SK-N-SH (cell line): ENCODE results near the gene CHST3. TPM values are rescaled to one million over a fixed set of nuclear protein-coding genes. Genes with fewer than 3 reads are reported as not detected.

Source experiments
- CTCF ChIA-PET: fragments of 300-600, 350-600 bp; formaldehyde crosslinking; extraction: SDS; loops from one replicate; lab custom pipeline; 2021; lab: Yijun Ruan, JAX
- POLR2A ChIA-PET: fragments of 350-600 bp; sonication (Branson Sonifier 250); formaldehyde crosslinking; extraction: SDS; loops from one replicate; lab custom pipeline; 2020; ENCODE audit warnings: antibody characterized with exemption, inconsistent platforms; lab: Yijun Ruan, JAX
- DNase-seq: peaks from one replicate; pipeline ENCODE4 v3.0.0; 2012
- H2AFZ ChIP-seq: fragments of 200-600 bp; sonication (generic); 2 replicates; pipeline ENCODE4 v1.8.1; 2016; ENCODE audit warnings: antibody characterized with exemption, mild to moderate bottlenecking, low read depth
- H3F3A ChIP-seq: fragments of 200-600 bp; sonication (generic); replicated peaks from 2 replicates; pipeline ENCODE3; 2016; ENCODE audit warnings: antibody characterized with exemption, mild to moderate bottlenecking; ENCODE audit not compliant: insufficient read depth
- H3K27ac ChIP-seq, 2 experiments: fragments of 200-500 bp in 1 of 2; fragments of 200-600 bp in 1 of 2; sonication (Bioruptor generic) in 1 of 2; sonication (generic), shearing (Covaris generic) in 1 of 2; 2 replicates each; pipeline versions ENCODE4 v1.5.1 to v1.6.1; 2014 to 2016; ENCODE audit warnings: low read depth in 2 of 2, inconsistent platforms in 1 of 2, low read length in 1 of 2, mild to moderate bottlenecking in 1 of 2, mixed read lengths in 1 of 2
- H3K27me3 ChIP-seq: fragments of 200-600 bp; sonication (generic), shearing (Covaris generic); 2 replicates; pipeline ENCODE4 v1.6.1; 2016; ENCODE audit warnings: mixed run types; ENCODE audit not compliant: insufficient read depth
- H3K36me3 ChIP-seq, 2 experiments: fragments of 200-500 bp in 1 of 2; fragments of 200-600 bp in 1 of 2; sonication (Bioruptor generic) in 1 of 2; sonication (generic) in 1 of 2; replicated peaks in 1 of 2; 2 replicates each; pipeline versions ENCODE3 to v1.5.1; 2014 to 2016; ENCODE audit warnings: low read length in 1 of 2, mild to moderate bottlenecking in 1 of 2; ENCODE audit not compliant: insufficient read depth in 2 of 2, control insufficient read depth in 1 of 2
- H3K4me1 ChIP-seq, 2 experiments: fragments of 200-500 bp in 1 of 2; fragments of 200-600 bp in 1 of 2; sonication (Bioruptor generic) in 1 of 2; sonication (generic), shearing (Covaris generic) in 1 of 2; 2 replicates each; pipeline versions ENCODE4 v1.5.1 to v1.6.1; 2014 to 2016; ENCODE audit warnings: low read depth in 1 of 2, low read length in 1 of 2, mixed run types in 1 of 2; ENCODE audit not compliant: insufficient read depth in 2 of 2, control insufficient read depth in 1 of 2
- H3K4me2 ChIP-seq: fragments of 200-600 bp; sonication (generic), shearing (Covaris generic); 2 replicates; pipeline ENCODE4 v1.6.1; 2017; ENCODE audit warnings: mixed run types
- H3K4me3 ChIP-seq, 2 experiments: fragments of 200-500 bp in 1 of 2; fragments of 200-600 bp in 1 of 2; sonication (Bioruptor generic) in 1 of 2; sonication (generic), shearing (Covaris generic) in 1 of 2; 2 replicates each; pipeline versions ENCODE4 v1.5.1 to v1.8.1; 2014 to 2016; ENCODE audit warnings: low read depth in 2 of 2, inconsistent platforms in 1 of 2, low read length in 1 of 2, mild to moderate bottlenecking in 1 of 2, mixed read lengths in 1 of 2, moderate library complexity in 1 of 2
- H3K79me2 ChIP-seq: fragments of 200-600 bp; sonication (generic); 2 replicates; pipeline ENCODE4 v1.8.1; 2017; ENCODE audit warnings: mild to moderate bottlenecking; ENCODE audit not compliant: insufficient read depth
- H3K9ac ChIP-seq: fragments of 200-600 bp; sonication (generic); 2 replicates; pipeline ENCODE4 v1.6.1; 2017; ENCODE audit warnings: mixed run types
- H3K9me2 ChIP-seq: fragments of 200-600 bp; sonication (generic); 2 replicates; pipeline ENCODE4 v1.6.1; 2017; ENCODE audit warnings: mixed run types
- H3K9me3 ChIP-seq: fragments of 200-600 bp; sonication (generic); 2 replicates; pipeline ENCODE4 v1.6.1; 2017; ENCODE audit warnings: mixed run types, mild to moderate bottlenecking, moderate library complexity
- H4K20me1 ChIP-seq: fragments of 200-600 bp; sonication (generic); 2 replicates; pipeline ENCODE4 v1.6.1; 2017; ENCODE audit warnings: mild to moderate bottlenecking, mixed run types; ENCODE audit not compliant: insufficient read depth
- ELF1 ChIP-seq: IDR thresholded peaks from 2 replicates; pipeline ENCODE4 v1.4.0; 2012
- FOSL2 ChIP-seq: IDR thresholded peaks from 2 replicates; pipeline ENCODE4 v1.4.0; 2012; ENCODE audit warnings: low read depth, mild to moderate bottlenecking, moderate library complexity, borderline replicate concordance
- FOXM1 ChIP-seq: IDR thresholded peaks from 2 replicates; pipeline ENCODE4 v1.4.0; 2012; ENCODE audit warnings: low read depth, mild to moderate bottlenecking
- JUND ChIP-seq: IDR thresholded peaks from 2 replicates; pipeline ENCODE4 v1.4.0; 2012
- MXI1 ChIP-seq: IDR thresholded peaks from 2 replicates; pipeline ENCODE4 v1.6.1; 2012; ENCODE audit warnings: mild to moderate bottlenecking, low read depth, low read length, improper control_type of control experiment
- PBX3 ChIP-seq: IDR thresholded peaks from 2 replicates; pipeline ENCODE4; 2012
- RAD21 ChIP-seq: IDR thresholded peaks from 2 replicates; pipeline ENCODE4 v1.6.1; 2012; ENCODE audit warnings: mild to moderate bottlenecking, low read length
- RCOR1 ChIP-seq: fragments of 150-350 bp; IDR thresholded peaks from 2 replicates; pipeline ENCODE4 v1.6.1; 2017; ENCODE audit warnings: antibody characterized with exemption, low read length
- SMC3 ChIP-seq: IDR thresholded peaks from 2 replicates; pipeline ENCODE4 v1.6.1; 2012; ENCODE audit warnings: low read depth, low read length, improper control_type of control experiment
- TAF1 ChIP-seq: IDR thresholded peaks from 2 replicates; pipeline ENCODE4 v1.6.1; 2012; ENCODE audit warnings: low read depth, mild to moderate bottlenecking, low read length, moderate library complexity, borderline replicate concordance
- TCF12 ChIP-seq: IDR thresholded peaks from 2 replicates; pipeline ENCODE4 v1.4.0; 2012
- TEAD4 ChIP-seq: IDR thresholded peaks from 2 replicates; pipeline ENCODE4 v1.4.0; 2012; ENCODE audit warnings: mild to moderate bottlenecking, borderline replicate concordance; ENCODE audit not compliant: insufficient read depth
- USF1 ChIP-seq: IDR thresholded peaks from 2 replicates; pipeline ENCODE4 v1.4.0; 2012; ENCODE audit warnings: low read depth, borderline replicate concordance
- ZBTB33 ChIP-seq: IDR thresholded peaks from 2 replicates; pipeline ENCODE4 v1.4.0; 2012; ENCODE audit warnings: low read depth, borderline replicate concordance
- WGBS: methylation state at CpG from one replicate; pipeline ENCODE4 v1.1.6; 2017; ENCODE audit warnings: low lambda C conversion rate; 5-methylcytosine and 5-hydroxymethylcytosine counted together
- polyA plus RNA-seq, 3 experiments: library from polyadenylated mRNA; depleted of rRNA; stranded (reverse); fragments of >200 nt; gene quantifications; 2 replicates each; pipeline ENCODE4 v1.2.3, GENCODE V29; 2012
- TF ChIP-seq, protein P1 (sequence below): fragments of 200-600 bp; sonication (generic); IDR thresholded peaks from 2 replicates; pipeline ENCODE4 v1.6.1; 2017; ENCODE audit warnings: antibody characterized with exemption, mild to moderate bottlenecking, moderate library complexity
- TF ChIP-seq, protein P2 (sequence below): IDR thresholded peaks from 2 replicates; pipeline ENCODE4 v1.4.0; 2012; ENCODE audit warnings: low read depth
- TF ChIP-seq, protein P3 (sequence below): IDR thresholded peaks from 2 replicates; pipeline ENCODE4 v1.6.1; 2012; ENCODE audit warnings: mild to moderate bottlenecking, low read depth, low read length, moderate library complexity
- TF ChIP-seq, protein P4 (sequence below): fragments of 150-350 bp; IDR thresholded peaks from 2 replicates; pipeline ENCODE4 v1.6.1; 2017; ENCODE audit warnings: antibody characterized with exemption, low read length, low read depth, borderline replicate concordance

Gene CHST3
- polyA plus RNA-seq, 1 of the 3 experiments (the other 2 are of a cell fraction), result 6.0 TPM

- no peak for TF ChIP-seq PBX3
These were observed 73.6 kb downstream of the CHST3 start (continued) for GRCh38 chr10:72037811-72038210.

DNA sequence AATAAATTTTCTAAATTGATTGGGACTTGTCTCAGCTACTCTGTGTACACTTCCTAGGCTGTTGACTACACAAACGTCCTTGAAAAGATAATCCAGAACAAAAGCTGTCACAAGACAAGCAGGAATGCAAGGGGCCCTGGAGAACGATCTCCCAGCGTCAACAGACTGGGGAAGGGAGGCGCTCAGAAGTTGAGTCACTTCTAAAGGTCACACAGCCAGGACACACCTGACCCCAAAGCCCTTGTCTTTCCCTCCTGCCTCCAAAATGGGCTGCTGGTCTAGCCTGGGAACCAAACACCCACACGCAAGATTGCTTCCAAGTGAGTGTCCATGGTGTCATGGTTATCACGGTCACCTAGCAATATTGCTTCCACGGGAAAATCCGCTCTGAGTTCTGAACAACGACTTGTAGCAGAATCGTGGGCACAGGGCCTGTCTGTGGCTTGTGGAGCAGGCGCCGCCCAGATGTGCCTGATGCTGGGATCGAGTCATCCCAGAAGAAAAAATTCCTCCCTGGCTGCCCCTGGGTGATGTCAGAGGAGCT is 74.3 kb downstream of the CHST3 start:
- CTCF ChIA-PET, result interaction anchor here (0.8 to 3.8 kb wide), 4 partner anchors 10 to 299 kb away, joined by 3 to 35 read pairs (median 12); no protein-coding TSS in a partner anchor
- Histone ChIP-seq H2AFZ (no peak overlapping the region), H3K9me3 (no peaks in the 10 kb centered on the region), H3K27ac (no peak overlapping the region), H4K20me1 (no peaks in the 10 kb centered on the region), H3K4me2 (no peak overlapping the region), H3K4me3 (no peak overlapping the region), H3K79me2 (no peaks in the 10 kb centered on the region), H3K9ac (no peak overlapping the region), H3K4me1 (no peaks in the 10 kb centered on the region), H3F3A (no peaks in the 10 kb centered on the region), H3K36me3 (no peaks in the 10 kb centered on the region), H3K27me3 (no peaks in the 10 kb centered on the region), H3K9me2 (no peaks in the 10 kb centered on the region)
- POLR2A ChIA-PET, result no interaction called here
- TF ChIP-seq FOSL2, result no peak
- TF ChIP-seq, protein P1, sequence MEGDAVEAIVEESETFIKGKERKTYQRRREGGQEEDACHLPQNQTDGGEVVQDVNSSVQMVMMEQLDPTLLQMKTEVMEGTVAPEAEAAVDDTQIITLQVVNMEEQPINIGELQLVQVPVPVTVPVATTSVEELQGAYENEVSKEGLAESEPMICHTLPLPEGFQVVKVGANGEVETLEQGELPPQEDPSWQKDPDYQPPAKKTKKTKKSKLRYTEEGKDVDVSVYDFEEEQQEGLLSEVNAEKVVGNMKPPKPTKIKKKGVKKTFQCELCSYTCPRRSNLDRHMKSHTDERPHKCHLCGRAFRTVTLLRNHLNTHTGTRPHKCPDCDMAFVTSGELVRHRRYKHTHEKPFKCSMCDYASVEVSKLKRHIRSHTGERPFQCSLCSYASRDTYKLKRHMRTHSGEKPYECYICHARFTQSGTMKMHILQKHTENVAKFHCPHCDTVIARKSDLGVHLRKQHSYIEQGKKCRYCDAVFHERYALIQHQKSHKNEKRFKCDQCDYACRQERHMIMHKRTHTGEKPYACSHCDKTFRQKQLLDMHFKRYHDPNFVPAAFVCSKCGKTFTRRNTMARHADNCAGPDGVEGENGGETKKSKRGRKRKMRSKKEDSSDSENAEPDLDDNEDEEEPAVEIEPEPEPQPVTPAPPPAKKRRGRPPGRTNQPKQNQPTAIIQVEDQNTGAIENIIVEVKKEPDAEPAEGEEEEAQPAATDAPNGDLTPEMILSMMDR, result no peak
- TF ChIP-seq, protein P2, sequence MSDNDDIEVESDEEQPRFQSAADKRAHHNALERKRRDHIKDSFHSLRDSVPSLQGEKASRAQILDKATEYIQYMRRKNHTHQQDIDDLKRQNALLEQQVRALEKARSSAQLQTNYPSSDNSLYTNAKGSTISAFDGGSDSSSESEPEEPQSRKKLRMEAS, result no peak
- TF ChIP-seq RCOR1, result no peak
- TF ChIP-seq, protein P3, sequence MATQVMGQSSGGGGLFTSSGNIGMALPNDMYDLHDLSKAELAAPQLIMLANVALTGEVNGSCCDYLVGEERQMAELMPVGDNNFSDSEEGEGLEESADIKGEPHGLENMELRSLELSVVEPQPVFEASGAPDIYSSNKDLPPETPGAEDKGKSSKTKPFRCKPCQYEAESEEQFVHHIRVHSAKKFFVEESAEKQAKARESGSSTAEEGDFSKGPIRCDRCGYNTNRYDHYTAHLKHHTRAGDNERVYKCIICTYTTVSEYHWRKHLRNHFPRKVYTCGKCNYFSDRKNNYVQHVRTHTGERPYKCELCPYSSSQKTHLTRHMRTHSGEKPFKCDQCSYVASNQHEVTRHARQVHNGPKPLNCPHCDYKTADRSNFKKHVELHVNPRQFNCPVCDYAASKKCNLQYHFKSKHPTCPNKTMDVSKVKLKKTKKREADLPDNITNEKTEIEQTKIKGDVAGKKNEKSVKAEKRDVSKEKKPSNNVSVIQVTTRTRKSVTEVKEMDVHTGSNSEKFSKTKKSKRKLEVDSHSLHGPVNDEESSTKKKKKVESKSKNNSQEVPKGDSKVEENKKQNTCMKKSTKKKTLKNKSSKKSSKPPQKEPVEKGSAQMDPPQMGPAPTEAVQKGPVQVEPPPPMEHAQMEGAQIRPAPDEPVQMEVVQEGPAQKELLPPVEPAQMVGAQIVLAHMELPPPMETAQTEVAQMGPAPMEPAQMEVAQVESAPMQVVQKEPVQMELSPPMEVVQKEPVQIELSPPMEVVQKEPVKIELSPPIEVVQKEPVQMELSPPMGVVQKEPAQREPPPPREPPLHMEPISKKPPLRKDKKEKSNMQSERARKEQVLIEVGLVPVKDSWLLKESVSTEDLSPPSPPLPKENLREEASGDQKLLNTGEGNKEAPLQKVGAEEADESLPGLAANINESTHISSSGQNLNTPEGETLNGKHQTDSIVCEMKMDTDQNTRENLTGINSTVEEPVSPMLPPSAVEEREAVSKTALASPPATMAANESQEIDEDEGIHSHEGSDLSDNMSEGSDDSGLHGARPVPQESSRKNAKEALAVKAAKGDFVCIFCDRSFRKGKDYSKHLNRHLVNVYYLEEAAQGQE, result no peak
- no peak for TF ChIP-seq RAD21
- no peak for TF ChIP-seq TCF12
- TF ChIP-seq TEAD4, result no peak
- TF ChIP-seq SMC3, result no peak
- no peak for TF ChIP-seq MXI1
- TF ChIP-seq PBX3, result no peak
- TF ChIP-seq JUND, result no peak
- no peak for TF ChIP-seq FOXM1
- no peak for TF ChIP-seq ZBTB33
- TF ChIP-seq USF1, result no peak
- TF ChIP-seq, protein P4, sequence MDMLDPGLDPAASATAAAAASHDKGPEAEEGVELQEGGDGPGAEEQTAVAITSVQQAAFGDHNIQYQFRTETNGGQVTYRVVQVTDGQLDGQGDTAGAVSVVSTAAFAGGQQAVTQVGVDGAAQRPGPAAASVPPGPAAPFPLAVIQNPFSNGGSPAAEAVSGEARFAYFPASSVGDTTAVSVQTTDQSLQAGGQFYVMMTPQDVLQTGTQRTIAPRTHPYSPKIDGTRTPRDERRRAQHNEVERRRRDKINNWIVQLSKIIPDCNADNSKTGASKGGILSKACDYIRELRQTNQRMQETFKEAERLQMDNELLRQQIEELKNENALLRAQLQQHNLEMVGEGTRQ, result no peak
- TF ChIP-seq TAF1, result no peak
- TF ChIP-seq ELF1, result no peak
- DNase-seq, result no peak
- 74% methylated on average over 13 of the region's 13 CpGs for WGBS
